WTC11 (cell line): ENCODE results near the gene GIPC1. TPM values are rescaled to one million over a fixed set of nuclear protein-coding genes. Genes with fewer than 3 reads are reported as not detected.

Experiments used
- ATAC-seq: fragments of 200-7000 bp; cut with Tn5 transposase; 2 replicates; pipeline ENCODE4 v1.10.0; 2021; ENCODE audit warnings: mild to moderate bottlenecking, moderate library complexity
- Bru-seq: library from RNA; stranded (reverse); fragments of 400-500 nt; gene quantifications from one replicate; lab custom pipeline; 2021; lab: Mats Ljungman, UMichigan
- CTCF ChIA-PET: fragments of 300-600 bp; sonication (Branson Sonifier 250); formaldehyde crosslinking; loops from one replicate; lab custom pipeline; 2021; ENCODE audit warnings: antibody characterized with exemption; lab: Charles Lee
- POLR2A ChIA-PET: fragments of 350-600 bp; sonication (Branson Sonifier 250); formaldehyde crosslinking; loops from one replicate; lab custom pipeline; 2021; ENCODE audit warnings: antibody characterized with exemption; lab: Charles Lee
- DNase-seq: peaks from one replicate; pipeline ENCODE4 v3.0.0; 2021; ENCODE audit warnings: low spot score
- H3K27ac Mint-ChIP-seq: 2 replicates; pipeline ENCODE4 v1.8.0; 2021; ENCODE audit warnings: mixed read lengths
- H3K27me3 Mint-ChIP-seq: 2 replicates; pipeline ENCODE4 v1.8.0; 2021; ENCODE audit warnings: low read depth, mild to moderate bottlenecking, moderate library complexity, mixed read lengths
- H3K36me3 Mint-ChIP-seq: 2 replicates; pipeline ENCODE4 v1.8.0; 2021; ENCODE audit warnings: mixed read lengths
- H3K4me1 Mint-ChIP-seq: 2 replicates; pipeline ENCODE4 v1.8.0; 2022; ENCODE audit warnings: mixed read lengths
- H3K4me3 Mint-ChIP-seq: 2 replicates; pipeline ENCODE4 v1.8.0; 2021; ENCODE audit warnings: mild to moderate bottlenecking, moderate library complexity, mixed read lengths
- H3K9me3 Mint-ChIP-seq: 2 replicates; pipeline ENCODE4 v1.8.0; 2021; ENCODE audit warnings: mixed read lengths
- ARID4B ChIP-seq: sonication (generic); formaldehyde crosslinking; IDR thresholded peaks from 2 replicates; pipeline ENCODE4 v1.8.0; 2023; ENCODE audit warnings: missing genetic modification reagents, mild to moderate bottlenecking, borderline replicate concordance
- CBFB ChIP-seq: sonication (generic); formaldehyde crosslinking; IDR thresholded peaks from 2 replicates; pipeline ENCODE4 v1.8.1; 2022; ENCODE audit warnings: mild to moderate bottlenecking, low read depth, missing genetic modification reagents
- CREB1 ChIP-seq: sonication (generic); formaldehyde crosslinking; IDR thresholded peaks from 2 replicates; pipeline ENCODE4 v1.8.0; 2023; ENCODE audit warnings: mild to moderate bottlenecking, missing genetic modification reagents
- E2F4 ChIP-seq: sonication (generic); formaldehyde crosslinking; IDR thresholded peaks from 2 replicates; pipeline ENCODE4 v1.8.1; 2022; ENCODE audit warnings: low read depth, mild to moderate bottlenecking, moderate library complexity, missing genetic modification reagents, borderline replicate concordance
- ERG ChIP-seq: fragments of 250-450 bp; sonication (Bioruptor Pico); IDR thresholded peaks from 2 replicates; pipeline ENCODE4 v1.8.0; 2021; ENCODE audit warnings: mild to moderate bottlenecking
- FOXK1 ChIP-seq: sonication (generic); formaldehyde crosslinking; IDR thresholded peaks from 2 replicates; pipeline ENCODE4 v1.8.0; 2022; ENCODE audit warnings: mild to moderate bottlenecking, moderate library complexity, missing genetic modification reagents
- GABPB1 ChIP-seq: sonication (generic); formaldehyde crosslinking; IDR thresholded peaks from 2 replicates; pipeline ENCODE4 v1.8.1; 2023; ENCODE audit warnings: mild to moderate bottlenecking, missing genetic modification reagents
- HMGA2 ChIP-seq: fragments of 250-450 bp; sonication (Bioruptor Pico); IDR thresholded peaks from 2 replicates; pipeline ENCODE4 v1.4.0; 2021; ENCODE audit warnings: mild to moderate bottlenecking, moderate library complexity
- JAZF1 ChIP-seq: fragments of 250-450 bp; sonication (Bioruptor Pico); IDR thresholded peaks from 2 replicates; pipeline ENCODE4 v1.9.0; 2021; ENCODE audit warnings: moderate library complexity, mild to moderate bottlenecking, inconsistent platforms
- KAT7 ChIP-seq: sonication (generic); formaldehyde crosslinking; IDR thresholded peaks from 2 replicates; pipeline ENCODE4 v1.8.1; 2023; ENCODE audit warnings: missing genetic modification reagents, mild to moderate bottlenecking, borderline replicate concordance
- MAX ChIP-seq: sonication (generic); formaldehyde crosslinking; IDR thresholded peaks from 2 replicates; pipeline ENCODE4 v1.8.0; 2022; ENCODE audit warnings: mild to moderate bottlenecking, missing genetic modification reagents
- MYBL2 ChIP-seq: sonication (generic); formaldehyde crosslinking; IDR thresholded peaks from 2 replicates; pipeline ENCODE4 v1.8.1; 2023; ENCODE audit warnings: mild to moderate bottlenecking, moderate library complexity, missing genetic modification reagents
- NFE2L1 ChIP-seq: sonication (generic); formaldehyde crosslinking; IDR thresholded peaks from 2 replicates; pipeline ENCODE4 v1.8.1; 2023; ENCODE audit warnings: missing genetic modification reagents
- NR1H2 ChIP-seq: sonication (generic); formaldehyde crosslinking; IDR thresholded peaks from 2 replicates; pipeline ENCODE4 v1.9.0; 2021; ENCODE audit warnings: mild to moderate bottlenecking, moderate library complexity, missing genetic modification reagents
- SMAD4 ChIP-seq: sonication (generic); formaldehyde crosslinking; IDR thresholded peaks from 2 replicates; pipeline ENCODE4 v1.8.0; 2022; ENCODE audit warnings: mild to moderate bottlenecking, missing genetic modification reagents
- TEAD1 ChIP-seq: sonication (generic); formaldehyde crosslinking; IDR thresholded peaks from 2 replicates; pipeline ENCODE4 v1.8.0; 2022; ENCODE audit warnings: mild to moderate bottlenecking, missing genetic modification reagents
- ZNF396 ChIP-seq: fragments of 250-450 bp; sonication (Bioruptor Pico); IDR thresholded peaks from 2 replicates; pipeline ENCODE4 v1.8.0; 2021; ENCODE audit warnings: mild to moderate bottlenecking, moderate library complexity, borderline replicate concordance
- ZNF425 ChIP-seq: fragments of 250-450 bp; sonication (Bioruptor Pico); conservative IDR thresholded peaks from 2 replicates; pipeline ENCODE4 v1.9.0; 2021; ENCODE audit warnings: mild to moderate bottlenecking
- long read RNA-seq, 3 experiments: library from RNA in 1 of 3; library from capped mRNA in 1 of 3; library from polyadenylated mRNA in 1 of 3; unstranded in 2 of 3; stranded (forward) in 1 of 3; transcript quantifications; one replicate each; pipeline ENCODE4 v2.0.0, GENCODE V29; 2021
- total RNA-seq: library from RNA; stranded (reverse); gene quantifications from 3 replicates; pipeline ENCODE4 v1.2.3, GENCODE V29; 2021
- TF ChIP-seq, protein P1 (sequence below): sonication (generic); formaldehyde crosslinking; IDR thresholded peaks from 2 replicates; pipeline ENCODE4 v1.8.1; 2022; ENCODE audit warnings: missing genetic modification reagents, borderline replicate concordance
- TF ChIP-seq, protein P2 (sequence below): sonication (generic); formaldehyde crosslinking; IDR thresholded peaks from 2 replicates; pipeline ENCODE4 v1.8.1; 2022; ENCODE audit warnings: mild to moderate bottlenecking, moderate library complexity, missing genetic modification reagents

Gene GIPC1, protein sequence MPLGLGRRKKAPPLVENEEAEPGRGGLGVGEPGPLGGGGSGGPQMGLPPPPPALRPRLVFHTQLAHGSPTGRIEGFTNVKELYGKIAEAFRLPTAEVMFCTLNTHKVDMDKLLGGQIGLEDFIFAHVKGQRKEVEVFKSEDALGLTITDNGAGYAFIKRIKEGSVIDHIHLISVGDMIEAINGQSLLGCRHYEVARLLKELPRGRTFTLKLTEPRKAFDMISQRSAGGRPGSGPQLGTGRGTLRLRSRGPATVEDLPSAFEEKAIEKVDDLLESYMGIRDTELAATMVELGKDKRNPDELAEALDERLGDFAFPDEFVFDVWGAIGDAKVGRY
- 70.7 to 76.5 TPM (median 75.0 TPM) in 3 replicates for total RNA-seq
- Bru-seq, nascent RNA = percentile 63 among the genes with signal in this experiment
- long read RNA-seq, experiment 1, transcript GIPC1-213 (7 exons, 1,068 nt) = minor isoform, 17 of 377 reads
- long read RNA-seq, experiment 1, transcript GIPC1-203 (9 exons, 1,926 nt) = major isoform, 154 of 377 reads
- long read RNA-seq, experiment 1, transcript GIPC1-201 (7 exons, 1,782 nt) = minor isoform, 19 of 377 reads
- long read RNA-seq, experiment 1, transcript GIPC1-205 (8 exons, 1,386 nt) = minor isoform, 115 of 377 reads
- long read RNA-seq, experiment 1, partial matches to known transcripts = 25 of 377 reads
- long read RNA-seq, experiment 1, other reads (novel, unspliced or antisense) = 37 of 377 reads
- long read RNA-seq, experiment 2, transcript GIPC1-205 (8 exons, 1,386 nt) = minor isoform, 28 of 116 reads
- long read RNA-seq, experiment 2, transcript GIPC1-203 (9 exons, 1,926 nt) = major isoform, 33 of 116 reads
- long read RNA-seq, experiment 2, partial matches to known transcripts = 30 of 116 reads
- long read RNA-seq, experiment 2, other reads (novel, unspliced or antisense) = 18 of 116 reads
- long read RNA-seq, experiment 3, partial matches to known transcripts = 11 of 18 reads
- long read RNA-seq, experiment 3, other reads (novel, unspliced or antisense) = 1 of 18 reads

DNA sequence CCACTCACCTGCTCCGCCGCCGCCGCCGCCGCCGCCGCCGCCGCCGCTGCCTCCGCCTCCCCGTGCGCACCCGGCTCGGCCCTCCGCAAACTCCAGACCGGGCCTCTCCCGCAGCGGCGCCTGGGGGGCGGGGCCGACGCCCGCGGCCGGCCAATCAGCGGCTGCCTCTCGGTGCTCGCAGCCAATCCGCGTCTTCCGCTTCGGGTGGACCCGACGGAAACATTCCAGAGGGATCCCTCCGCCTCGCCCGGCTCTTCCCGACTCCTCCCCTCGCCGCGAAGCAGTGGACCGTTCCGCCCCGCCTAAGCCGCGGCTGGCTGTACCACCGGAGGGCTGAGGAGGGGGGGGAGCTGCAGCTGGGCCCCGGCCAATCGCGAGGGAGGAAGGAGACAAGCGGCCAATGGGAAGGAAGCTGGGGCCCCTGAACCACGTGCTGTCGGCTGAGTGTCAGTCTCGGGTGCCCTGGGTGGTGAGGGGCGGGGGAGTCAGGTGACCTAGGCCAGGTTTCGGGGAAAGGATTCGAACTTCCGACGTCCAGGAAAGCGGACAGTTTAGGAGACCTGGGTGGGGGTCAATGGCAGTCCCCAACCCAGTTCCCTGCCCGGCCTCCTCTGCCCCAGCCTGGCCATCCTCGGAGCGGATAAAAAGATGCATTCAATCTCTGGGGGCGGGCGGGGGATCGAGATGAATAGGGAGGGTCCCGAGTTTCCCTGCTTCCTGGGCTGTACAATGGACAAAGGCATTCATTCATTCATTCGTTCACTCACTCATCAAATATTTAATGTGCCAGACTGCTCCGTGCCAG, at the start of gene GIPC1:
GIPC1 (minus strand) TSS at position 99 of the 805 bp plus-strand sequence. CDS start 13,151 bp downstream, outside the sequence.
- Mint-ChIP-seq H3K4me3 (peak within 1 kb of the TSS; percentile 89), H3K4me1 (peaks cover 21% of the 10 kb centered on the region), H3K9me3 (no peaks in the 10 kb centered on the region), H3K27me3 (peaks cover 4% of the 10 kb centered on the region; the same call in 1 of the 2 replicates), H3K27ac (peak within 1 kb of the TSS; percentile 95), H3K36me3 (peaks cover 19% of the 10 kb centered on the region)
- ChIA-PET CTCF (interaction anchor here (0.6 to 4.2 kb wide), 14 partner anchors 9 to 360 kb away, joined by 3 to 46 read pairs (median 6); partner anchors contain the start of genes ASF1B, DNAJB1 and PTGER1), POLR2A (interaction anchor here (0.6 to 1.9 kb wide), 9 partner anchors 12 to 251 kb away, joined by 3 to 7 read pairs (median 3); partner anchors contain the start of gene DNAJB1)
- ATAC-seq (peak; percentile 96), DNase-seq (peak; percentile 99)
- TF ChIP-seq GABPB1 (0 out of 2 replicates have a peak, but pooled peaks have one; percentile 45), MYBL2 (no peak), MAX (peak; percentile 93), HMGA2 (CRISPR knock-in tag) (no peak), ZNF396 (CRISPR knock-in tag) (no peak), TEAD1 (peak; percentile 89; the same call in 1 of the 2 replicates), KAT7 (CRISPR knock-in tag) (no peak), JAZF1 (CRISPR knock-in tag) (no peak), E2F4 (CRISPR knock-in tag) (no peak), ERG (CRISPR knock-in tag) (no peak), ZNF425 (CRISPR knock-in tag) (no peak), NR1H2 (CRISPR knock-in tag) (no peak), ARID4B (0 out of 2 replicates have a peak, but pooled peaks have one; percentile 55), CREB1 (CRISPR knock-in tag) (no peak), NFE2L1 (CRISPR knock-in tag) (no peak), FOXK1 (CRISPR knock-in tag) (no peak; the same call in none of the 2 replicates), CBFB (CRISPR knock-in tag) (no peak; the same call in 1 of the 2 replicates), SMAD4 (CRISPR knock-in tag) (no peak)
- TF ChIP-seq, protein P1, sequence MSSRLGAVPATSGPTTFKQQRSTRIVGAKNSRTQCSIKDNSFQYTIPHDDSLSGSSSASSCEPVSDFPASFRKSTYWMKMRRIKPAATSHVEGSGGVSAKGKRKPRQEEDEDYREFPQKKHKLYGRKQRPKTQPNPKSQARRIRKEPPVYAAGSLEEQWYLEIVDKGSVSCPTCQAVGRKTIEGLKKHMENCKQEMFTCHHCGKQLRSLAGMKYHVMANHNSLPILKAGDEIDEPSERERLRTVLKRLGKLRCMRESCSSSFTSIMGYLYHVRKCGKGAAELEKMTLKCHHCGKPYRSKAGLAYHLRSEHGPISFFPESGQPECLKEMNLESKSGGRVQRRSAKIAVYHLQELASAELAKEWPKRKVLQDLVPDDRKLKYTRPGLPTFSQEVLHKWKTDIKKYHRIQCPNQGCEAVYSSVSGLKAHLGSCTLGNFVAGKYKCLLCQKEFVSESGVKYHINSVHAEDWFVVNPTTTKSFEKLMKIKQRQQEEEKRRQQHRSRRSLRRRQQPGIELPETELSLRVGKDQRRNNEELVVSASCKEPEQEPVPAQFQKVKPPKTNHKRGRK = no peak
- TF ChIP-seq, protein P2, sequence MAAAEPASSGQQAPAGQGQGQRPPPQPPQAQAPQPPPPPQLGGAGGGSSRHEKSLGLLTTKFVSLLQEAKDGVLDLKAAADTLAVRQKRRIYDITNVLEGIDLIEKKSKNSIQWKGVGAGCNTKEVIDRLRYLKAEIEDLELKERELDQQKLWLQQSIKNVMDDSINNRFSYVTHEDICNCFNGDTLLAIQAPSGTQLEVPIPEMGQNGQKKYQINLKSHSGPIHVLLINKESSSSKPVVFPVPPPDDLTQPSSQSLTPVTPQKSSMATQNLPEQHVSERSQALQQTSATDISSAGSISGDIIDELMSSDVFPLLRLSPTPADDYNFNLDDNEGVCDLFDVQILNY = peak; percentile 39; the same call in 1 of the 2 replicates
